Trophoblast cell (in vitro differentiated cells and primary cell): ENCODE measurements around the gene HNRNPC.
"Not testable (repeated sequence)": the region's sequence is repeated elsewhere in the genome, so short reads cannot be mapped to it uniquely, and the experiment has no call there.

ENCODE experiments used
- DNase-seq, 2 donors: peaks; one replicate each; pipeline ENCODE4 v3.0.0-alpha.2; 2016
- H2AFZ ChIP-seq: 2 replicates; pipeline ENCODE4 v1.6.1; 2013; ENCODE audit warnings: low read length, moderate library complexity, mild to moderate bottlenecking; ENCODE audit not compliant: insufficient read depth, poor library complexity
- H2AK5ac ChIP-seq: 2 replicates; pipeline ENCODE4 v1.6.1; 2013; ENCODE audit warnings: mild to moderate bottlenecking, low read length
- H2BK120ac ChIP-seq: 2 replicates; pipeline ENCODE4 v1.6.1; 2013; ENCODE audit warnings: low read length, mild to moderate bottlenecking, moderate library complexity; ENCODE audit not compliant: insufficient read depth, poor library complexity
- H2BK12ac ChIP-seq: 2 replicates; pipeline ENCODE4 v1.6.1; 2013; ENCODE audit warnings: mild to moderate bottlenecking, low read length, moderate library complexity
- H2BK5ac ChIP-seq: 2 replicates; pipeline ENCODE4 v1.6.1; 2013; ENCODE audit warnings: low read length, low read depth, moderate library complexity, mild to moderate bottlenecking; ENCODE audit not compliant: poor library complexity
- H3K14ac ChIP-seq: 2 replicates; pipeline ENCODE4 v1.6.1; 2013; ENCODE audit warnings: mild to moderate bottlenecking, low read length
- H3K18ac ChIP-seq: 2 replicates; pipeline ENCODE4 v1.6.1; 2013; ENCODE audit warnings: mild to moderate bottlenecking, low read length
- H3K23ac ChIP-seq: 2 replicates; pipeline ENCODE4 v1.6.1; 2013; ENCODE audit warnings: low read length
- H3K27ac ChIP-seq: 2 replicates; pipeline ENCODE4 v1.5.1; 2013; ENCODE audit warnings: low read depth, mild to moderate bottlenecking, inconsistent platforms, low read length, moderate library complexity
- H3K27me3 ChIP-seq: 2 replicates; pipeline ENCODE4 v1.6.1; 2013; ENCODE audit warnings: inconsistent platforms, mild to moderate bottlenecking, low read length, moderate library complexity; ENCODE audit not compliant: insufficient read depth
- H3K36me3 ChIP-seq, 2 experiments: 1 replicate in 1 of 2; 2 replicates in 1 of 2; pipeline ENCODE4 v1.6.1; 2013; ENCODE audit warnings: low read length in 2 of 2, mild to moderate bottlenecking in 2 of 2, moderate library complexity in 1 of 2; ENCODE audit not compliant: insufficient read depth in 2 of 2, control insufficient read depth in 1 of 2
- H3K4ac ChIP-seq: 2 replicates; pipeline ENCODE4 v1.6.1; 2013; ENCODE audit warnings: low read depth, mild to moderate bottlenecking, low read length, moderate library complexity
- H3K4me1 ChIP-seq, 2 experiments: 1 replicate in 1 of 2; 2 replicates in 1 of 2; pipeline ENCODE4 v1.6.1; 2013; ENCODE audit warnings: low read length in 2 of 2, mild to moderate bottlenecking in 2 of 2, moderate library complexity in 1 of 2; ENCODE audit not compliant: insufficient read depth in 2 of 2, control insufficient read depth in 1 of 2
- H3K4me2 ChIP-seq: 2 replicates; pipeline ENCODE4 v1.6.1; 2013; ENCODE audit warnings: inconsistent platforms, mild to moderate bottlenecking, low read length, moderate library complexity
- H3K4me3 ChIP-seq: 2 replicates; pipeline ENCODE4 v1.5.1; 2013; ENCODE audit warnings: mild to moderate bottlenecking, low read depth, low read length, inconsistent platforms
- H3K79me1 ChIP-seq: one replicate; pipeline ENCODE4 v1.6.1; 2013; ENCODE audit warnings: low read length
- H3K79me2 ChIP-seq: 2 replicates; pipeline ENCODE4 v1.6.1; 2013; ENCODE audit warnings: low read length, mild to moderate bottlenecking; ENCODE audit not compliant: control insufficient read depth, insufficient read depth, poor library complexity
- H3K9ac ChIP-seq: 2 replicates; pipeline ENCODE4 v1.6.1; 2013; ENCODE audit warnings: mild to moderate bottlenecking, low read length
- H3K9me3 ChIP-seq: 2 replicates; pipeline ENCODE4 v1.6.1; 2013; ENCODE audit warnings: low read depth, mild to moderate bottlenecking, control low read depth, inconsistent platforms, low read length; ENCODE audit not compliant: insufficient read depth
- H4K12ac ChIP-seq: 2 replicates; pipeline ENCODE4 v1.6.1; 2013; ENCODE audit warnings: low read depth, mild to moderate bottlenecking, low read length, moderate library complexity
- H4K8ac ChIP-seq: 2 replicates; pipeline ENCODE4 v1.6.1; 2013; ENCODE audit warnings: low read depth, mild to moderate bottlenecking, low read length, moderate library complexity
- H4K91ac ChIP-seq: one replicate; pipeline ENCODE4 v1.6.1; 2013; ENCODE audit warnings: low read depth, mild to moderate bottlenecking, low read length, moderate library complexity
- WGBS: extraction: QIAGEN DNeasy Blood & Tissue Kit; methylation state at CpG from one replicate; pipeline ENCODE4 v1.1.7; 2013; ENCODE audit warnings: missing lambda C conversion rate; ENCODE audit not compliant: insufficient read length, insufficient coverage; ENCODE audit errors: extremely low coverage; 5-methylcytosine and 5-hydroxymethylcytosine counted together

Gene HNRNPC

GRCh38 chr14:21256539-21257393, 12.5 kb downstream of the HNRNPC start:
- H4K12ac ChIP-seq = no peak overlapping the region
- H2AFZ ChIP-seq = no peak overlapping the region
- no peak overlapping the region for H3K4me2 ChIP-seq
- H3K79me1 ChIP-seq = no peaks in the 10 kb centered on the region
- peaks cover 32 to 45% of the 10 kb centered on the region in 2 experiments for H3K36me3 ChIP-seq
- H3K14ac ChIP-seq = no peak overlapping the region
- H2BK12ac ChIP-seq = no peak overlapping the region
- H3K4me1 ChIP-seq = no peaks in the 10 kb centered on the region
- no peak for DNase-seq
- H3K79me2 ChIP-seq = peaks cover 22% of the 10 kb centered on the region
- no peak overlapping the region for H3K9ac ChIP-seq
- H2BK120ac ChIP-seq = no peak overlapping the region
- H2BK5ac ChIP-seq = no peak overlapping the region
- peak overlapping the region; percentile 53 for H3K4ac ChIP-seq
- no peak overlapping the region for H3K23ac ChIP-seq
- no peak overlapping the region for H4K8ac ChIP-seq
- H4K91ac ChIP-seq = no peak overlapping the region
- no CpG with 5 or more reads among the region's 10 CpGs for WGBS
- H3K9me3 ChIP-seq = no peaks in the 10 kb centered on the region
- H3K18ac ChIP-seq = no peak overlapping the region
- H3K27ac ChIP-seq = no peak overlapping the region
- no peaks in the 10 kb centered on the region for H3K27me3 ChIP-seq
- H2AK5ac ChIP-seq = no peak overlapping the region
- H3K4me3 ChIP-seq = no peak overlapping the region

DNA sequence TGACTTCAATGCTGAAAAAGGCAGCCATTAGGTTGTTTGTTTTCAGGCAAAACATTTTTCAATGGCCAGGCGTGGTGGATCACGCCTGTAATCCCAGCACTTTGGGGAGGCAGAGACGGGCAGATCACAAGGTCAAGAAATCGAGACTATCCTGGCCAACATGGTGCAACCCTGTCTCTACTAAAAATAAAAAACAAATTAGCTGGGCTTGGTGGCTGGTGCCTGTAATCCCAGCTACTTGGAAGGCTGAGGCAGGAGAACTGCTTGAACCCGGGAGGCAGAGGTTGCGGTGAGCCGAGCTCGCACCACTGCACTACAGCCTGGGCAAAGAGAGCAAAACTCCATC, 13.2 kb downstream of the HNRNPC start:
- H3K23ac ChIP-seq, H3K9me3 ChIP-seq, H3K4me2 ChIP-seq, H2BK120ac ChIP-seq, H3K27ac ChIP-seq, H3K18ac ChIP-seq, H3K4me1 ChIP-seq, H4K91ac ChIP-seq, DNase-seq, H2AK5ac ChIP-seq, H3K27me3 ChIP-seq, H3K4me3 ChIP-seq, H3K14ac ChIP-seq, H3K79me1 ChIP-seq, H2BK12ac ChIP-seq, H3K9ac ChIP-seq, H2AFZ ChIP-seq, H4K12ac ChIP-seq, H2BK5ac ChIP-seq, H4K8ac ChIP-seq: not testable (repeated sequence)
- peaks cover 23% of the 10 kb centered on the region for H3K79me2 ChIP-seq
- H3K4ac ChIP-seq = peak overlapping the region; percentile 94
- H3K36me3 ChIP-seq = peaks cover 34 to 47% of the 10 kb centered on the region in 2 experiments
- WGBS = no CpG with 5 or more reads among the region's 8 CpGs

DNA sequence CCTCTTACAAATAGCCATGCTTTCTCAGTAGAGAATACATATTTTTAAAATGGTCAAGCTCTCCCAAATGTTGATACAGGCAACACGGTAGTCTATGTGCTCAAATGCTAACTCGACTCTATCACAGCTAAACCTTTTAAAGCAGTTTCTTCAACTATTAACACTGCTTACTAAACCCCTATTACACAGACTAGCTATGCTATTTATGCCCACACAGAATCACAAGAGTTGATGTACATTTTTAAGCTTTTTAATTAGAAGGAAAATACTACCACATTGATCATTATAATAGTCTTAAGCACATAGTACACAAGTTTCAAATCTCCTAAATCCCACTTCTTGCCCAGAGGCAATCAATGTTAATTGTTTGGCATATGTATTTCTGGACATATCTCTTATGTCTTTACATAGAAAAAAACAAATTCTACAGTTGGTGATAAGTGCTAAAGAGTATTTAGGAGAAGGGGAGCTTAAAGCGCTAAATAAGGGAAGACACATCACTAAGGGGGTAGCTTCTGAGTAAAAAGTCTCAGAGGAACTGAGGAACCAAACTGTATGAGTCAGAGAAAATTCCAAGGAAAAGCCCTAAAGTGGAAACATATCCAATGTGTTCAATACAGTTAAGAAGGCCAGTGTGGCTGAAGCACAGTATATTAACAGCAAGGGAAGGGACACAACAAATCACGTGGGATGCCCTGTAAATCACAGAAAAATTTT, 13.7 kb downstream of the HNRNPC start:
- H3K9ac ChIP-seq = no peak overlapping the region
- no peak overlapping the region for H2BK12ac ChIP-seq
- no peak overlapping the region for H4K91ac ChIP-seq
- no peaks in the 10 kb centered on the region for H3K79me1 ChIP-seq
- no peak overlapping the region for H3K4me2 ChIP-seq
- no peak overlapping the region for H2BK120ac ChIP-seq
- no peaks in the 10 kb centered on the region for H3K9me3 ChIP-seq
- no peak overlapping the region for H3K27ac ChIP-seq
- H2BK5ac ChIP-seq = no peak overlapping the region
- H2AK5ac ChIP-seq = no peak overlapping the region
- no peak overlapping the region for H4K12ac ChIP-seq
- DNase-seq = peak in 1 of 2 donors; percentile 54
- H3K27me3 ChIP-seq = no peaks in the 10 kb centered on the region
- peaks cover 34 to 47% of the 10 kb centered on the region in 2 experiments for H3K36me3 ChIP-seq
- H3K4me1 ChIP-seq = no peaks in the 10 kb centered on the region
- H3K14ac ChIP-seq = no peak overlapping the region
- H3K4me3 ChIP-seq = no peak overlapping the region
- no peak overlapping the region for H3K18ac ChIP-seq
- no peak overlapping the region for H4K8ac ChIP-seq
- H3K79me2 ChIP-seq = peaks cover 18% of the 10 kb centered on the region
- H2AFZ ChIP-seq = no peak overlapping the region
- no CpG with 5 or more reads among the region's 4 CpGs for WGBS
- H3K4ac ChIP-seq = peak overlapping the region; percentile 94
- H3K23ac ChIP-seq = no peak overlapping the region

DNA sequence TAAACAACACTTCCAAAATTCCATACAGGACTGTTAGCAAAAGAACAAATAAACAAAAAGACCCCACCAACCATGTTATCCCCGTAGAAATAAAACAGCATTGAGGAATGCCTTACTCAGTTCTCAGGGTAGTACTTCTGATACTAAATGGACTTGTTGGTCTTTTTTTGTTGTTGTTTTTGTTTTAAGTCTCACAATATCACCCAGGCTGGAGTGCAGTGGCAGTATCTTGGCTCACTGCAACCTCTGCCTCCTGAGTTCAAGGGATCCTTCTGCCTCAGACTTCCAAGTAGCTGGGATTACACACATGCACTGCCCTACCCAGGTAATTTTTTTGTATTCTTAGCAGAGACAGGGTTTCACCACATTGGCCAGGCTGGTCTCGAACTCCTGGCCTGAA, 17.1 kb downstream of the HNRNPC start:
- Histone ChIP-seq H2BK12ac (no peak overlapping the region), H4K91ac (no peak overlapping the region), H3K27me3 (no peaks in the 10 kb centered on the region), H2BK120ac (no peak overlapping the region), H3K4me3 (no peak overlapping the region), H3K9me3 (no peaks in the 10 kb centered on the region), H2BK5ac (no peak overlapping the region), H3K36me3 (peaks cover 36 to 41% of the 10 kb centered on the region in 2 experiments), H2AFZ (no peak overlapping the region), H3K9ac (no peak overlapping the region), H2AK5ac (no peak overlapping the region), H3K4me2 (no peak overlapping the region), H3K18ac (no peak overlapping the region), H3K14ac (no peak overlapping the region), H3K27ac (no peak overlapping the region), H3K79me2 (peaks cover 21% of the 10 kb centered on the region), H3K4me1 (peaks cover 0 to 2% of the 10 kb centered on the region in 2 experiments), H4K8ac (no peak overlapping the region), H4K12ac (peak overlapping the region; percentile 43), H3K79me1 (no peaks in the 10 kb centered on the region), H3K23ac (no peak overlapping the region), H3K4ac (peak overlapping the region; percentile 98)
- no peak for DNase-seq
- no CpG with 5 or more reads among the region's 2 CpGs for WGBS
